ENCODE data around the gene DCLK1.
"Not testable (repeated sequence)": the region's sequence is repeated elsewhere in the genome, so short reads cannot be mapped to it uniquely, and the experiment has no call there.

GRCh38 chr13:35966951-35967350 is 164.2 kb downstream of the DCLK1 start:
- TF ChIP-seq CTCF, POLR2A (IDR thresholded peaks at IDR 0.05): not testable (repeated sequence)

Data from esophagus squamous epithelium (tissue), 4 donors.